Right kidney (tissue), 1 donor: ENCODE measurements around the gene FMN1.

ENCODE experiments used
- DNase-seq: peaks from one replicate; pipeline ENCODE4 v3.0.0-alpha.2; 2016

The FMN1 gene

GRCh38 chr15:32919749-32920414 lies 274.6 kb downstream of the FMN1 start:
- no peak for DNase-seq

GRCh38 chr15:32918547-32918946 lies 276.0 kb downstream of the FMN1 start:
- DNase-seq: no peak

- DNase-seq: no peak
Measured at GRCh38 chr15:32910839-32911238, 283.7 kb downstream of the FMN1 start.

GRCh38 chr15:32909431-32909830 lies 285.1 kb downstream of the FMN1 start:
- DNase-seq: no peak

DNA sequence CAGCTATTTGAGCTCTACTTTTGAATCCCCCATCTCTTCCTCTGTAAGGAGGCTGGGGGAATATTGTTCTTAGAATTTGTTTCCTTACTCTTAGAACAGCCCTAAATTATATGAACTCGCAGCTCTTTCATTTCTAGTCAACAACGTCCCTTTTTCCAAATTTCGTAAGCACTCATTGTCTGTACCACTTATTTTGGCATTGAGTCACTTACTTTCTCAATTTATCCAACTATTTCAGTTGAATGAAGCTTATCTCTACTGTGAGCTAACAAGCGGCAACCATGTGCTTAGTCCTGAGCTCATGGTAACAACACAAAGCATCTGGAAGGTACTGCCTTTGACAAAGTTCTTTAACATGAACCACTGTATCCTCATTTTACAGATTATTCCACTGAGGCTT lies 285.6 kb downstream of the FMN1 start:
- no peak for DNase-seq

DNA sequence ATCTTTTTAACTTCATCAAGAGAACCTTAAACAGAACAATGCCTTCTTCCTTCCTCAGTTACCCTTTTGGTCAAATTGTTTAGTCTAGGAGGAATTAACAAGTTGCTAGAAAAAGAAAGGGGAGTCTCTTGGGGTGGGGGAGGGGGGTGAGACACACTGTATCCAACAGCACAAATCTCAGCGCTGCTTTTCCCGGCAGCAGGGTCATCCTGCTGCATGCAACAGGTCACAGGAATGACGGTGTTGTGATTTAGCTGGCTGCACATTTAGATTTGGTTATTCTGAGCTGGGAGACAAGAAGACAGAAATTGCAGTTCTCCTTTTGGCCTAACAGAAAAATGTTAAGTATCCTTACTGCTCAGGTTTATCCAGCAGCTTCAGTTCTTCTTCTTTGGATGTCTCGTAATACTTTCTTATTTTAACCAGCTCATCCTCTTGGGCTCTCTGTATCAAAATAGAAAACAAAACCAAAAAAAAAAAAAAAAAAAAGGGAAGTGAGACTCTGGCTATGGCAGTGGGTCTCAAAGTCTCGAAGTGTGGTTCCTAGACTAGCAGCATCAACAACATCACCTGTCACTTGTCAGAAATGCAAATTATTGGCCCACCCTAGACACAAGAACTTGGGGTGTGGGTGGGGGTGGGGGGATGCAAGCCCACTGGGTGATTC lies 286.2 kb downstream of the FMN1 start:
- no peak for DNase-seq

DNA sequence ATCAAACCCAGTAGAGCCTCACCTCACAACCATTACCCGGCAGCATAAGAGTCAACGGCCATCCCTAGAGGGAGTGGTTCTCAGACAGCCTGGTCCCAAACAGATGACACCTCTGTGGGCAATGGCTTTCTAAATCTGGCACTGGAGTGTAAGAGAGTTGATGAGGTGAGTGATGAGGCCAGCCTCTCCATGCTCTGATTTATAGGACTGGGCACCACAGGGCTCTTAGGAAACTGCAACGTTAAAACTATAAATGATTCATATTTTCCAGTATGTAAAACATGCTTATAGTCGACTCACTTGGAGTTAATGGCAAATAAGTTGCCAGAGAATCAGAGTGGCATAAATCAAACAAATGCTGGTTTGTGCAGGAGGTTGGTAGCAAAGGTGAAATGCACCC lies 289.0 kb downstream of the FMN1 start:
- no peak for DNase-seq

- no peak for DNase-seq
Measured at GRCh38 chr15:32904448-32904847, 290.1 kb downstream of the FMN1 start.

GRCh38 chr15:32903591-32904290 lies 290.8 kb downstream of the FMN1 start:
- DNase-seq: no peak

- no peak for DNase-seq
Measured at GRCh38 chr15:32901995-32902394, 292.5 kb downstream of the FMN1 start.

GRCh38 chr15:32901192-32901591 lies 293.3 kb downstream of the FMN1 start:
- DNase-seq: no peak

- no peak for DNase-seq
Measured at GRCh38 chr15:32899126-32899596, 295.4 kb downstream of the FMN1 start.

- no peak for DNase-seq
Measured at GRCh38 chr15:32898414-32898813, 296.1 kb downstream of the FMN1 start.

DNA sequence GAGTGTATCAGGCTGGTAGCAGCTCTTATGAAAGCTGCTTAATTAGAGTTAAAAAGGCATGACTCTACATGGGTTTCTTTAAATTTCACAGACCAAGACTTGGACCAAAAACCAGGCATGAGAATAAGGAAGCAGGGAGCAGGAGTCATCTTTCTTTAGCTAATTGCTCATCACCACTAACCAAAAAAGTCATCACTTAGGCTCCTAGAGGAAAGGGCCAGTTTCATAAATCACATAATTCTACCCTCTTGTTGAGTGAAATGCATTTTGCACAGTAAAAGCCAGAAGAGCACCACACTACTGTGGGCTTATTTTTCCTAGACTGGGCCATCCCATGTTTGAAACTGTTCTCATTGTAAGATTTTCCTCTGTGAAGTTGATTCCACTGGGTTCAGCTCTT lies 301.1 kb downstream of the FMN1 start:
- no peak for DNase-seq

DNA sequence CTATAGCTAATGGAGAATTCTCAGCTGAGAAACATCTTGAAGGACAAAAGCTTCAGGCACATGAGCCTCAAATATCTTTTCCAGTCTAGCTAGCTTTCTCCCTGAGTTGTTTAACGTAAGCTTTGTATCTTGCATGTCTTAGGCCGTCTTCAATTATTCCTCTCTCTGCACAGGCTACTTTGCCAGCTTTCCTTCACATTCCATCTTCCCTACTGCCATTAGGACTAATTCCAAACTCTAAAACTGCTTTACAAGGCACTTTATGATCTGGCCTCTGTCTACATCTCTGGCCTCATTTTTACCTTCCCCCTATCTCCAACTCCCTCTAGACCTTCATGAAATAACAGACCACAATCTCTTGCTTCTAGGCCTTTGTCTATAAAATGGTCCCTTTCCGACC lies 305.3 kb downstream of the FMN1 start:
- DNase-seq: no peak

DNA sequence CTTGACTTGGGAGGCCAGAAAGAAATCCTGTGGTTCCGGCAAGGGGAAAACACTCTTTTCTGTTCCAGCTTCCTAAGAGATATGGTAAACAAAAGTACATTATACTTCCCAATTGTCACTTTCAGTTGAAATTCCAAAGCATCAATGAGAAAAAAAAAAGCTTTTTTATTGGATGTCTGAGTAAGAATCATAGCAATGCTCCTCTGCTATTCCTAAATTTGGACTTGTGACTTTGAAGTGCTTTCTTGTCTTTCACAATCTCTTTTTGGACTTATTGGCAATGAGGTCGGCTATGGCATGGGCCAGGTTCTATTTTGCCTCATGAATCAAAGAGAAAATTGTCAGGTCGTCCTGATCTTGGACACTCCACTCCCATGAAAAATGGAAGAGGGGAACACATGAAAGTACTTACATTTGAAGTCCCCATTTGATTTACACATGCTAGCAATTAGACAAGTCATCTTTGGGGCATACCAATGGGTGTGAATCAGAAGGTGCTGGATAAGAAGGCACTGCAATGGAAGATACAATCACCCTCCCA lies 306.2 kb downstream of the FMN1 start:
- no peak for DNase-seq

DNA sequence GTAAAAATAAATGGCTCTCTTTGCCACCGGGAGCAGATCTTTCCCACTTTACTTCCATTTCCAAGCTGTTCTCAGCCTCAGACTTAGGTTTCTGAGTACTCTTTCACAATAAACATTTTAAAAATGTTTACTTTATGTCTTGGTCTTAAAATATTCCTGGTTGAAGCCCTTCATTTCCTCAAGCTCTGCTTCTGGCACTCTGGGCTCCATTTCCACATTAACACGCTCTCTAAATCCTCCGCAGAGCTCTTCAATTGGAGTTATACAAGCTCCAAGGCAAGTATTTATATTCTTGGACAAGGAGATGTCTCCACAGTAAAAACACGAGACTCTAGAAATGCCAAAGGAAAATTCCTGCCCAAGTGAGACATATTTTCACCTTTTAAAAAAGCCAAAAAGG lies 307.4 kb downstream of the FMN1 start:
- no peak for DNase-seq

DNA sequence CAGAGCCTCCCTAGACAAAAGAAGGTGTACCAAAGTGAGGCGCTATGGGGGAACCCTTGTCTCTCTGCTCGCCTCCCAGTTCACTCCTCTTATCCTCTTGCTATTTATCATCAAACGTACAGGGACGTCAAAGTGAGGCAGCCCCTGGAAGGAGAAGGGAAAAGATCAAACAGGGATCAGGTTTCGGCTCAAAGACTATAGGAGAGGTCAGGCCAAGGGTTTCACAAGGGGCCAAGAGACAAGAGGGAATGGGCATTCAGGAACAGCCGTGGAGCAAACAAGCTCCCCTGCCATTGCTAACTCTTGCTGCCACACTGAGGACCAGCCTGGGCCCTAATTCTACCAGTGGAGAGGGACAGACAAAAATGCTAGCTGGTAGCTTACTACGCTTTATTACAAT lies 308.1 kb downstream of the FMN1 start:
- DNase-seq: no peak

DNA sequence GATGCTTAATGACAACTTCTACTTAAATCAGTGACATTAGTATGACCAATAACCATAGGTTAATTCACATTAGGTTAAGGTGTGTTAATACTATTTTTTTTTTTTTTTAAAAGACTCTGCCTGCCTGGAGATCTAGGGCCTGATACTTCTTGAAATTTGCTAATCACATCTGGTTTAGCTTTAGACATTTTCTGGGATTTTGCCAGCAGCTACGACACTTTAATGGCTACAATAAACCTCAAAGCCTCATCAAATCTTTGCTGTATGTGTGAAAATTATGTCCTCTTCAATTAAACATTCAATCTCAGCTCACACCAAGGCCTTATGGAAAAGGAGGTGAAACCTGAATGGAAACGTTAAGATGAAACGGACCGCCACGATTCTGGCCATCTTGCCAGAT lies 308.8 kb downstream of the FMN1 start:
- no peak for DNase-seq

GRCh38 chr15:32884146-32884545 lies 310.4 kb downstream of the FMN1 start:
- DNase-seq: no peak

DNA sequence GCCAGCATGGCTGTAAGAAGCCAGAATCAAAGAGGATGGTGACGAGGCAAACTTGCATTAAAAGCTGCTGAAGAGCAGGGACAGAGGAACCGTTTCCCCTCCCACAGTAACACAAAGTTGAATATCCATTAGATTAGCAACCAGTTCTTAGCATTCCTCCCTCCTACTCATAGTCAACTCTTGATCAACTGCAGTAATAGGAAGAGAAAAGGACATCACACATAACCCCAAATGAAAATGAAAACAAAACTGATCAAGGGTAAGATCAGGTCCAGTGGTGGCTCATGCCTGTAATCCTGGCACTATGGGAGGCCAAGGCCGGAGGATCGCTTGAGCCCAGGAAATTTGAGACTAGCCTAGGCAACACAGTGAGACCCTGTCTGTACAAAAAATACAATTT lies 311.6 kb downstream of the FMN1 start:
- no peak for DNase-seq

DNA sequence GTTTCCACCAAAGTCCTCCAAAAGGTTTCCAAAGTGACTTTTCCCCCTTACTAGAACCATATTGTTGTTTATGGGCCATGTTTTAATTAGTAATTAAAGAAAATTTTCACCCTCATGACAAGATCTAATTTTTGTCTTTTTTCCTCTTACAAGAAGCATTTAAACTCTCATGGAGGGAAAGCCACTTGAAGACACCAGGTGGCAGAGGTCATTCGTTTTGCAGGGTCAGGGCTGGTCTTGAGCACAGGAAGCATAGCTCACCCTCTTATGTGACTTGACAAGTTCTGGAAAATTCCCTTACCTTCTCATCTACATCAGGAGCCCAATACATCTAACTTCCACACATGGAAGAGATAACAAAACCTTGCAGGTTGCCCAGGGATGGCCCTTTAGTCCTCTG lies 313.0 kb downstream of the FMN1 start:
- no peak for DNase-seq

- DNase-seq: no peak
Measured at GRCh38 chr15:32880642-32881041, 313.9 kb downstream of the FMN1 start.
